IPS-20b (cell line): Measurements from ENCODE around the gene OR6B1.
"Not testable (repeated sequence)": the region's sequence is repeated elsewhere in the genome, so short reads cannot be mapped to it uniquely, and the experiment has no call there.

Source experiments
- H3K27ac ChIP-seq: one replicate; pipeline ENCODE4 v1.5.1; 2013; ENCODE audit warnings: low read length
- H3K27me3 ChIP-seq: 2 replicates; pipeline ENCODE4 v1.6.1; 2013; ENCODE audit warnings: mild to moderate bottlenecking, low read length, inconsistent platforms; ENCODE audit not compliant: insufficient read depth
- H3K36me3 ChIP-seq: 2 replicates; pipeline ENCODE4 v1.6.1; 2013; ENCODE audit warnings: low read depth, mild to moderate bottlenecking, inconsistent platforms, low read length, moderate library complexity; ENCODE audit not compliant: insufficient read depth
- H3K4me1 ChIP-seq: 2 replicates; pipeline ENCODE4 v1.6.1; 2013; ENCODE audit warnings: mild to moderate bottlenecking, control low read depth, inconsistent platforms, low read length, moderate library complexity; ENCODE audit not compliant: insufficient read depth
- H3K4me3 ChIP-seq: 2 replicates; pipeline ENCODE4 v1.5.1; 2013; ENCODE audit warnings: mild to moderate bottlenecking, low read length, inconsistent platforms
- H3K9ac ChIP-seq: 2 replicates; pipeline ENCODE4 v1.6.1; 2013; ENCODE audit warnings: low read depth, mild to moderate bottlenecking, inconsistent platforms, low read length, moderate library complexity
- H3K9me3 ChIP-seq: 2 replicates; pipeline ENCODE4 v1.6.1; 2013; ENCODE audit warnings: mild to moderate bottlenecking, low read depth, low read length, inconsistent platforms; ENCODE audit not compliant: insufficient read depth

OR6B1 gene

GRCh38 chr7:144027974-144028373 lies 27.9 kb downstream of the OR6B1 start:
- Histone ChIP-seq H3K9me3 (no peaks in the 10 kb centered on the region), H3K4me1 (no peaks in the 10 kb centered on the region), H3K36me3 (no peaks in the 10 kb centered on the region), H3K9ac (no peak overlapping the region), H3K4me3 (no peak overlapping the region), H3K27me3 (no peaks in the 10 kb centered on the region), H3K27ac (no peak overlapping the region)

GRCh38 chr7:144028547-144028946 lies 28.4 kb downstream of the OR6B1 start:
- Histone ChIP-seq H3K27me3 (no peaks in the 10 kb centered on the region), H3K36me3 (no peaks in the 10 kb centered on the region), H3K9me3 (no peaks in the 10 kb centered on the region), H3K9ac (no peak overlapping the region), H3K27ac (no peak overlapping the region), H3K4me1 (no peaks in the 10 kb centered on the region), H3K4me3 (no peak overlapping the region)

GRCh38 chr7:144032516-144032915 lies 32.4 kb downstream of the OR6B1 start:
- H3K9me3 ChIP-seq, result no peaks in the 10 kb centered on the region
- no peaks in the 10 kb centered on the region for H3K36me3 ChIP-seq
- no peak overlapping the region for H3K4me3 ChIP-seq
- no peaks in the 10 kb centered on the region for H3K27me3 ChIP-seq
- no peak overlapping the region for H3K9ac ChIP-seq
- H3K27ac ChIP-seq, result no peak overlapping the region
- H3K4me1 ChIP-seq, result no peaks in the 10 kb centered on the region

- H3K9me3 ChIP-seq, result no peaks in the 10 kb centered on the region
- H3K4me1 ChIP-seq, result no peaks in the 10 kb centered on the region
- no peaks in the 10 kb centered on the region for H3K36me3 ChIP-seq
- H3K9ac ChIP-seq, result no peak overlapping the region
- no peak overlapping the region for H3K4me3 ChIP-seq
- H3K27ac ChIP-seq, result no peak overlapping the region
- no peaks in the 10 kb centered on the region for H3K27me3 ChIP-seq
These were observed 33.0 kb downstream of the OR6B1 start for GRCh38 chr7:144032985-144033709.

GRCh38 chr7:144035385-144035784 lies 35.3 kb downstream of the OR6B1 start:
- Histone ChIP-seq H3K27me3 (no peaks in the 10 kb centered on the region), H3K9me3 (no peaks in the 10 kb centered on the region), H3K9ac (no peak overlapping the region), H3K36me3 (no peaks in the 10 kb centered on the region), H3K4me3 (no peak overlapping the region), H3K4me1 (no peaks in the 10 kb centered on the region), H3K27ac (no peak overlapping the region)

GRCh38 chr7:144036302-144036885 lies 36.3 kb downstream of the OR6B1 start:
- Histone ChIP-seq H3K9ac (no peak overlapping the region), H3K36me3 (no peaks in the 10 kb centered on the region), H3K27me3 (no peaks in the 10 kb centered on the region), H3K27ac (no peak overlapping the region), H3K4me1 (no peaks in the 10 kb centered on the region), H3K9me3 (no peaks in the 10 kb centered on the region), H3K4me3 (no peak overlapping the region)

- Histone ChIP-seq H3K9me3 (no peaks in the 10 kb centered on the region), H3K27ac (no peak overlapping the region), H3K4me1 (no peaks in the 10 kb centered on the region), H3K27me3 (no peaks in the 10 kb centered on the region), H3K36me3 (no peaks in the 10 kb centered on the region), H3K4me3 (no peak overlapping the region), H3K9ac (no peak overlapping the region)
These were observed 37.4 kb downstream of the OR6B1 start for GRCh38 chr7:144037414-144038035.

GRCh38 chr7:144038887-144039286 lies 38.8 kb downstream of the OR6B1 start:
- no peaks in the 10 kb centered on the region for H3K27me3 ChIP-seq
- H3K9ac ChIP-seq, result no peak overlapping the region
- no peaks in the 10 kb centered on the region for H3K9me3 ChIP-seq
- no peak overlapping the region for H3K4me3 ChIP-seq
- H3K4me1 ChIP-seq, result no peaks in the 10 kb centered on the region
- no peak overlapping the region for H3K27ac ChIP-seq
- H3K36me3 ChIP-seq, result no peaks in the 10 kb centered on the region

- no peak within 1 kb of the TSS for H3K9ac ChIP-seq
- H3K27ac ChIP-seq, result no peak within 1 kb of the TSS
- no peaks in the 10 kb centered on the region for H3K9me3 ChIP-seq
- no peaks in the 10 kb centered on the region for H3K27me3 ChIP-seq
- no peaks in the 10 kb centered on the region for H3K4me1 ChIP-seq
- H3K4me3 ChIP-seq, result no peak within 1 kb of the TSS
- H3K36me3 ChIP-seq, result no peaks in the 10 kb centered on the region
These were observed 48.5 kb downstream of the OR6B1 start, which contains the start of gene OR2A5 for GRCh38 chr7:144048648-144049047. OR2A5 (plus strand) TSS chr7:144048948; CDS start chr7:144050402, 1,454 bp downstream.

- Histone ChIP-seq H3K36me3 (no peaks in the 10 kb centered on the region), H3K9me3 (no peaks in the 10 kb centered on the region), H3K27ac (no peak overlapping the region), H3K27me3 (no peaks in the 10 kb centered on the region), H3K9ac (no peak overlapping the region), H3K4me3 (no peak overlapping the region), H3K4me1 (no peaks in the 10 kb centered on the region)
These were observed 49.4 kb downstream of the OR6B1 start for GRCh38 chr7:144049491-144049890.

GRCh38 chr7:144050093-144050492 lies 50.0 kb downstream of the OR6B1 start:
- Histone ChIP-seq H3K9ac (no peak overlapping the region), H3K36me3 (no peaks in the 10 kb centered on the region), H3K27ac (no peak overlapping the region), H3K4me3 (no peak overlapping the region), H3K4me1 (no peaks in the 10 kb centered on the region), H3K9me3 (no peaks in the 10 kb centered on the region), H3K27me3 (no peaks in the 10 kb centered on the region)

- not testable (repeated sequence) for H3K27ac ChIP-seq, H3K9ac ChIP-seq, H3K27me3 ChIP-seq, H3K9me3 ChIP-seq, H3K36me3 ChIP-seq, H3K4me1 ChIP-seq, H3K4me3 ChIP-seq
These were observed 50.8 kb downstream of the OR6B1 start for GRCh38 chr7:144050884-144051283.
